CD4-positive, CD25-positive, alpha-beta regulatory T cell (primary cell): ENCODE measurements around the gene ZNF423. TPM values are rescaled to one million over a fixed set of nuclear protein-coding genes. Genes with fewer than 3 reads are reported as not detected.
A peak's percentile ranks its signal among the peaks of the same experiment; 100 is the strongest.

Experiments used
- ATAC-seq, 2 donors: fragments of 150-1000 bp; cut with Tn5 transposase; one replicate each; pipeline ENCODE4 v1.10.0; 2021; ENCODE audit warnings: low read depth in 2 of 2, moderate number of reproducible peaks in 2 of 2, moderate library complexity in 1 of 2
- DNase-seq, 3 donors: peaks; one replicate each; pipeline versions ENCODE4 v3.0.0 to v3.0.0-alpha.2; 2012 to 2022; ENCODE audit warnings: mixed read lengths in 1 of 3
- H3K27ac ChIP-seq: one replicate; pipeline ENCODE4 v1.7.0; 2013; ENCODE audit warnings: mild to moderate bottlenecking, low read length; ENCODE audit not compliant: insufficient read depth, poor library complexity, severe bottlenecking
- H3K27me3 ChIP-seq: one replicate; pipeline ENCODE4 v1.7.0; 2013; ENCODE audit warnings: low read length; ENCODE audit not compliant: control insufficient read depth, insufficient read depth
- H3K36me3 ChIP-seq: one replicate; pipeline ENCODE4 v1.7.0; 2013; ENCODE audit warnings: mild to moderate bottlenecking, low read length, moderate library complexity; ENCODE audit not compliant: control insufficient read depth, insufficient read depth
- H3K4me1 ChIP-seq: 2 replicates; pipeline ENCODE4 v1.7.0; 2013; ENCODE audit warnings: mild to moderate bottlenecking, low read length; ENCODE audit not compliant: insufficient read depth, control insufficient read depth, poor library complexity, severe bottlenecking
- H3K4me3 ChIP-seq: one replicate; pipeline ENCODE4 v1.7.0; 2013; ENCODE audit warnings: low read depth, mild to moderate bottlenecking, low read length, moderate library complexity
- H3K9me3 ChIP-seq, 2 experiments: 1 replicate in 1 of 2; 2 replicates in 1 of 2; pipeline ENCODE4 v1.7.0; 2013; ENCODE audit warnings: low read length in 2 of 2, mild to moderate bottlenecking in 1 of 2, moderate library complexity in 1 of 2; ENCODE audit not compliant: control insufficient read depth in 2 of 2
- H3K27ac Mint-ChIP-seq, 3 donors: one replicate each; pipeline ENCODE4 v1.8.0; 2020 to 2022; ENCODE audit warnings: mild to moderate bottlenecking in 3 of 3, mixed read lengths in 3 of 3, moderate library complexity in 2 of 3
- H3K27me3 Mint-ChIP-seq: one replicate; pipeline ENCODE4 v1.8.0; 2022; ENCODE audit warnings: mild to moderate bottlenecking, mixed read lengths
- H3K36me3 Mint-ChIP-seq: one replicate; pipeline ENCODE4 v1.8.0; 2020; ENCODE audit warnings: mixed read lengths
- H3K4me1 Mint-ChIP-seq, 4 donors: one replicate each; pipeline ENCODE4 v1.8.0; 2020 to 2022; ENCODE audit warnings: mixed read lengths in 4 of 4, mild to moderate bottlenecking in 1 of 4
- H3K4me3 Mint-ChIP-seq, 4 donors: one replicate each; pipeline ENCODE4 v1.8.0; 2020 to 2022; ENCODE audit warnings: mild to moderate bottlenecking in 4 of 4, mixed read lengths in 4 of 4, moderate library complexity in 3 of 4
- H3K9me3 Mint-ChIP-seq, 7 donors: one replicate each; pipeline ENCODE4 v1.8.0; 2020 to 2022; ENCODE audit warnings: mixed read lengths in 7 of 7, mild to moderate bottlenecking in 3 of 7, moderate library complexity in 2 of 7
- polyA plus RNA-seq, 4 donors: library from polyadenylated mRNA; unstranded; fragments of 300-500 nt; fragmentation: Illumina TruSeq; gene quantifications; one replicate each; pipeline ENCODE4 v1.2.3, GENCODE V29; 2021
- total RNA-seq: library from RNA; stranded (reverse); gene quantifications from one replicate; pipeline ENCODE4 v1.2.3, GENCODE V29; 2022

Gene ZNF423
- total and polyA plus RNA-seq, 5 donors from 2014 or later: 0.05 TPM; not detected in 4

GRCh38 chr16:49756775-49757558 lies 98.9 kb downstream of the ZNF423 start:
- no peaks in the 10 kb centered on the region for H3K27me3 ChIP-seq
- Mint-ChIP-seq H3K4me1 (peaks cover 0 to 5% (median 0%) of the 10 kb centered on the region in 4 donors), H3K27me3 (peaks cover 23% of the 10 kb centered on the region), H3K9me3 (peaks cover 0 to 2% (median 0%) of the 10 kb centered on the region in 7 donors), H3K4me3 (no peak overlapping the region), H3K36me3 (no peaks in the 10 kb centered on the region), H3K27ac (no peak overlapping the region)
- no peak for DNase-seq
- no peak for ATAC-seq
- H3K27ac ChIP-seq: no peak overlapping the region
- H3K9me3 ChIP-seq: no peaks in the 10 kb centered on the region
- no peak overlapping the region for H3K4me3 ChIP-seq
- no peaks in the 10 kb centered on the region for H3K4me1 ChIP-seq
- no peaks in the 10 kb centered on the region for H3K36me3 ChIP-seq

DNA sequence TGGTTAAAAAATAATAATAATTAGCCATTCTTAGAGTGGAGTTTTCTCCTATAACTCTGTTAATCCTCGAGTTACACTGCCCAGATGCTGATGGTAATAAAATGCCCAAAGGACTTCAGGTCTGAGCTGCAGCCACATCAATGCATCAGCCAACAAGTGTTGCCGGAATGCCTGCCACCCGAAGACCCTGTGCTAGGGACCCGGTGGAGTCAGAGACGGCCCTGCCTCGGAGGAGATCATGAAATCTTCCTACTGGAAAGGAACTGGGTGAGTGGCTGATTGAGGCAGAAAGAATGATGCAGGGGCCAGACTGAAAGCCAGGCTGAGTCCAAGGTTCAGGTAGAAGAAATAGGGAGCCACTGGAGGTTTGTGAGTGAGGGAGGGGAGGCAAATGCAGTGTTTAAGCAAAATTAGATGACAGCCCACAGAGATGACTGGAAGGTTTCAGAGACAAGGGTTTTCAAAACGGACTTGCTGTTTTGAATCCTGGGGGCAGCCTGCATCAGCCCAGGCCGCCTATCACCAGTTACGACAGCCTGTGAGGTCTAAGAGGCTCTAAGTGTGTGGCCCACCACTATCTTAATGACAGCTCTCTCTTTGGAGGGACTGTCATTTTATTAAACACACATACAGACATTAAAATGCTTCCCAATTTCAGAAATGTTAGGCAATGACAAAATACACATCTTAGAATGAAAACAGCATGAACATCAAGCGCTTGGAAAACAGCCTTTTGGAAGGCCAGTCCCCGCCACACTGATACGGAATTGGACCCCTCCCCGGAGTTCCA lies 100.0 kb downstream of the ZNF423 start:
- H3K9me3 ChIP-seq: no peaks in the 10 kb centered on the region
- no peak overlapping the region for H3K4me3 ChIP-seq
- no peak overlapping the region for H3K27ac ChIP-seq
- Mint-ChIP-seq H3K4me3 (no peak overlapping the region), H3K4me1 (peaks cover 0 to 5% (median 0%) of the 10 kb centered on the region in 4 donors), H3K27me3 (peaks cover 23% of the 10 kb centered on the region), H3K27ac (peak overlapping the region in 1 of 3 donors; percentile 55), H3K9me3 (peaks cover 0 to 2% (median 0%) of the 10 kb centered on the region in 7 donors), H3K36me3 (no peaks in the 10 kb centered on the region)
- ATAC-seq (no peak), DNase-seq (no peak)
- no peaks in the 10 kb centered on the region for H3K27me3 ChIP-seq
- no peaks in the 10 kb centered on the region for H3K36me3 ChIP-seq
- H3K4me1 ChIP-seq: no peaks in the 10 kb centered on the region

- peaks cover 0 to 2% (median 0%) of the 10 kb centered on the region in 7 donors for H3K9me3 Mint-ChIP-seq
- DNase-seq (no peak), ATAC-seq (no peak)
- Histone ChIP-seq H3K36me3 (no peaks in the 10 kb centered on the region), H3K4me3 (no peak overlapping the region), H3K27me3 (no peaks in the 10 kb centered on the region), H3K4me1 (no peaks in the 10 kb centered on the region), H3K27ac (no peak overlapping the region), H3K9me3 (no peaks in the 10 kb centered on the region)
- H3K36me3 Mint-ChIP-seq: no peaks in the 10 kb centered on the region
- peaks cover 23% of the 10 kb centered on the region for H3K27me3 Mint-ChIP-seq
- peaks cover 0 to 5% (median 0%) of the 10 kb centered on the region in 4 donors for H3K4me1 Mint-ChIP-seq
- H3K27ac Mint-ChIP-seq: peak overlapping the region in 2 of 3 donors; percentile 38 to 55
- H3K4me3 Mint-ChIP-seq: no peak overlapping the region
These were observed 100.6 kb downstream of the ZNF423 start for GRCh38 chr16:49755313-49755620.

DNA sequence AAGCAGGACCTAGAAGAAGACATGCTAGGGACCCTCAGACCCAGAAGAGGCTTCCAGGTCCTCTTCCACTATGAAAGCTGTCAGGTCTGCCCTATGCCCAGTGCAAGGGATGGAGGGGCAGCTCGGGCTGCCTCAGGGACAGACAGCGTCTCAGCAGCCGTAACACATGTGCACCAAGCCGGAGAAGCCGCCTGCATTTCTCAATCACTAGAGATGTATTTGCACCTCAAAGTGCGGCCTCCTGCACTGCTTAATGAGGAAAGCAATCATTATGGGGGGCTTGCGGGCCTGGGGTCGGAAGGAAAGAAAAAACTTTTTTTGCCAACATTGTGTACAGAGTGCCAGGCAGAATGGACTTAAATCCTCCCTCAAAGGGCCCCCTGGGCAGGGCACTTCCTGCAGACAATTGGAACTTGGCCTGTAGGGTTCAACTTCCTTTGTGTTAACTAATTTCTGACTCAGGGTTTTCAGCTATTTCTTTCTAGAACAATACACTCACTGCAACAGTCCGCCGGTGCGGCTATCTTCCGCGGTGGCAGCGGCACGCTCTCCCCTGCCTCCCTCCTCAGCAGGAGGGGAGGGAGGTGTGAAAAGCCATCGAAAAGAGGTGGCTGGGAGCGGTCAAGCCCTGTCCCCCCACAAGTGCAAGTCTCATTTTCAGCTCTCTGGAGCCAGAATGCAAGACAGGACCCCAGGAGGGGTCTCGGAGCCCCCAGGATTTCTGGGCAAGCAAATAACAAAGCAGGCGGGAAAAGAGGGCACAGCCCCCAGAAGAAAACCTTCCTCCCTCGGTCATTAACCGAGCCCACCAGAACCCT lies 101.2 kb downstream of the ZNF423 start:
- DNase-seq: peak in 1 of 3 donors; percentile 17
- H3K36me3 Mint-ChIP-seq: no peaks in the 10 kb centered on the region
- H3K4me3 Mint-ChIP-seq: no peak overlapping the region
- Histone ChIP-seq H3K4me3 (no peak overlapping the region), H3K9me3 (no peaks in the 10 kb centered on the region), H3K36me3 (no peaks in the 10 kb centered on the region), H3K4me1 (no peaks in the 10 kb centered on the region), H3K27ac (no peak overlapping the region), H3K27me3 (no peaks in the 10 kb centered on the region)
- H3K27ac Mint-ChIP-seq: no peak overlapping the region
- H3K4me1 Mint-ChIP-seq: peaks cover 0 to 5% (median 0%) of the 10 kb centered on the region in 4 donors
- no peak for ATAC-seq
- H3K9me3 Mint-ChIP-seq: peaks cover 0 to 2% (median 0%) of the 10 kb centered on the region in 7 donors
- peaks cover 23% of the 10 kb centered on the region for H3K27me3 Mint-ChIP-seq

GRCh38 chr16:49750341-49751000 lies 105.4 kb downstream of the ZNF423 start:
- Histone ChIP-seq H3K4me3 (no peak overlapping the region), H3K9me3 (no peaks in the 10 kb centered on the region), H3K27me3 (no peaks in the 10 kb centered on the region), H3K36me3 (no peaks in the 10 kb centered on the region), H3K4me1 (no peaks in the 10 kb centered on the region), H3K27ac (no peak overlapping the region)
- Mint-ChIP-seq H3K9me3 (no peaks in the 10 kb centered on the region), H3K27me3 (peaks cover 13% of the 10 kb centered on the region), H3K4me1 (peaks cover 0 to 5% (median 0%) of the 10 kb centered on the region in 4 donors), H3K27ac (no peak overlapping the region), H3K36me3 (no peaks in the 10 kb centered on the region), H3K4me3 (peak overlapping the region in 1 of 4 donors; percentile 8)
- no peak for DNase-seq
- no peak for ATAC-seq

DNA sequence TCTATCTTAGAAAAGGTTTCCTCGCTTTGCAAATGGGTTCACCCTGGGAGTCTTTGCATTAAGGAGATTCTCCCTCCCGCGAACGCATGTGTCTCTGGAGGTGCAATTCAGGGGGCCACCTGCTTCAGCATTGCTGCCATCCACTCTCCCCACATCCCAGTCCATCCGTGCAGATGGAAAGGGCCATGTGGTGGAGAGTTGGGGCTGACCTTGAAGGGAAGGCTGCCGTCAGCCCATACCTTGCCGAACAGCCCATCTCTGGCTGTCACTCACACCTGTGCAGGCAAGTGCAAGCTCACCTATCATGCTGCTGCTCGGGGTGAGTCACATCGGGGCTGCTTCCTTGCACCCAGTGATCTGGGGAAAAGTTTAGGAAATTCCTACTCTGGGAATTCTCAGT lies 106.1 kb downstream of the ZNF423 start:
- no peaks in the 10 kb centered on the region for H3K4me1 ChIP-seq
- H3K36me3 ChIP-seq: no peaks in the 10 kb centered on the region
- H3K27me3 ChIP-seq: no peaks in the 10 kb centered on the region
- Mint-ChIP-seq H3K27me3 (peaks cover 6% of the 10 kb centered on the region), H3K27ac (no peak overlapping the region), H3K36me3 (no peaks in the 10 kb centered on the region), H3K4me3 (no peak overlapping the region), H3K9me3 (no peaks in the 10 kb centered on the region), H3K4me1 (peaks cover 0 to 4% (median 0%) of the 10 kb centered on the region in 4 donors)
- ATAC-seq (no peak), DNase-seq (no peak)
- no peak overlapping the region for H3K27ac ChIP-seq
- H3K9me3 ChIP-seq: no peaks in the 10 kb centered on the region
- no peak overlapping the region for H3K4me3 ChIP-seq

DNA sequence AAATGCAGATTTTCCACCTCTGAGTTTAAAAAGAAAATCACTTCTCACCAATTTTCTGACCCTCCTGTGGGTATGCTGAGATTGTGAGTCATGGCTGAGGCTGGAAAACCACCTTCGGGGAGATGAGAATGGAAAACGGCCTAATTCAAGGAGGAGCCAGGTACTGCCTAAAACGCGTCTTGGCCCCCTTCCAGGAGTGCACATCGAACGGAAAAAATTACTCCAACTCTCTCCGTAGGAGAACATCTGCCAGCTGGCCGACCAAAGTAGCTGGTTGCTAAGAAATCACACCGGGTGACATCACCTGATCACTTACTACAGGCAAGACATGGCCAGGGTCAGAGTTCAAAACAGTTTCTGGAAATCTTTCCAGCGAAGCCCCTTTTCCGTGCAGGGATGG lies 107.6 kb downstream of the ZNF423 start:
- H3K9me3 ChIP-seq: no peaks in the 10 kb centered on the region
- peak overlapping the region in 1 of 3 donors; percentile 5 for H3K27ac Mint-ChIP-seq
- no peak for ATAC-seq
- no peaks in the 10 kb centered on the region for H3K4me1 ChIP-seq
- H3K36me3 ChIP-seq: no peaks in the 10 kb centered on the region
- no peaks in the 10 kb centered on the region for H3K9me3 Mint-ChIP-seq
- no peak overlapping the region for H3K4me3 ChIP-seq
- H3K27me3 ChIP-seq: no peaks in the 10 kb centered on the region
- no peak for DNase-seq
- H3K27ac ChIP-seq: no peak overlapping the region
- H3K4me3 Mint-ChIP-seq: no peak overlapping the region
- H3K36me3 Mint-ChIP-seq: no peaks in the 10 kb centered on the region
- H3K27me3 Mint-ChIP-seq: no peaks in the 10 kb centered on the region
- H3K4me1 Mint-ChIP-seq: no peaks in the 10 kb centered on the region
